SU-DHL-6 (cell line): ENCODE results near the gene DCAF15.

Source experiments
- EZH2phosphoT487 ChIP-seq: fragments of 200-600 bp; sonication (generic), shearing (Covaris generic); conservative IDR thresholded peaks from 2 replicates; pipeline ENCODE4 v1.6.1; 2018; ENCODE audit warnings: mild to moderate bottlenecking, antibody characterized with exemption, low read length, moderate library complexity, mixed read lengths
- TF ChIP-seq, protein P1 (sequence below): fragments of 200-600 bp; sonication (generic); IDR thresholded peaks from one replicate; pipeline ENCODE4 v1.5.1; 2017; ENCODE audit warnings: antibody characterized with exemption, mild to moderate bottlenecking, low read length, moderate library complexity; ENCODE audit not compliant: insufficient read depth, poor library complexity, severe bottlenecking

DNA sequence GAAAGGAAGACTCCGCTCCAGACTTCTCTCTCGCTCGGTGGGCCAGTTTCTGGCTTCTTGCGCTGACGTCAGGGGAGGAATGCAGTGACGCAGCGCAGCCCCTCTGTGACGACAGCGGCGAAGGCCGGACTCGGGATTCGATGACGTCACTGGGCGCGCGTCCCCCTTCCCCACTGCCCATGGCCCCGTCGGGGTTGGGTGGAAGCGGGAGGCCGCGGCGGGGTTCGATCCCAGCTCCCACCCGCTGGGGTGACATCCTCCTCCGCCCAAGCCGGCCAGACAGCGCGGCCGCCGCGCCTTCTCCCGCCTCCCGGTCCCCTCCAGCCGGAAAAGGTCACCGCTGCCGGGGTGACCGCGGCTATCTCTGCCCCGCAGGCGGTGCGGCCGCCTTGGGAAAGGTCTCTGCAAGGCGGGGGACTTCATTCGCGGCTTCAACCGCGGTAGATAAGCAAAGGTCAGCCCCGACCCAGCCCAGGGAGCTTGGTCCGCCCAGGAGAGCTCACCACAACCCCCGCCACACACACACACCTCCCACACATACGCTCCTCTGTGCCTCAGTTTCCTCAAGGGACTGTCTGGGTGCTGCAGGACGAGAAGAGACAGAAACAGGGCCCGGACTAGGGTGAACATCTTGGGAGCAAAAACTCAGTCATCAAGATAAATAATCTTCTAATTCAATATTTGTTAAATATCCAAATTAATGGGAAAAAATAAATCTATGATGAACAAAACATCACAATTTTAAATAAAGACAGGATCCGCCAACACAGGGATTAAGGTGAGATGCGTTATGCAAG is 54.7 kb downstream of the DCAF15 start:
- TF ChIP-seq, protein P1, sequence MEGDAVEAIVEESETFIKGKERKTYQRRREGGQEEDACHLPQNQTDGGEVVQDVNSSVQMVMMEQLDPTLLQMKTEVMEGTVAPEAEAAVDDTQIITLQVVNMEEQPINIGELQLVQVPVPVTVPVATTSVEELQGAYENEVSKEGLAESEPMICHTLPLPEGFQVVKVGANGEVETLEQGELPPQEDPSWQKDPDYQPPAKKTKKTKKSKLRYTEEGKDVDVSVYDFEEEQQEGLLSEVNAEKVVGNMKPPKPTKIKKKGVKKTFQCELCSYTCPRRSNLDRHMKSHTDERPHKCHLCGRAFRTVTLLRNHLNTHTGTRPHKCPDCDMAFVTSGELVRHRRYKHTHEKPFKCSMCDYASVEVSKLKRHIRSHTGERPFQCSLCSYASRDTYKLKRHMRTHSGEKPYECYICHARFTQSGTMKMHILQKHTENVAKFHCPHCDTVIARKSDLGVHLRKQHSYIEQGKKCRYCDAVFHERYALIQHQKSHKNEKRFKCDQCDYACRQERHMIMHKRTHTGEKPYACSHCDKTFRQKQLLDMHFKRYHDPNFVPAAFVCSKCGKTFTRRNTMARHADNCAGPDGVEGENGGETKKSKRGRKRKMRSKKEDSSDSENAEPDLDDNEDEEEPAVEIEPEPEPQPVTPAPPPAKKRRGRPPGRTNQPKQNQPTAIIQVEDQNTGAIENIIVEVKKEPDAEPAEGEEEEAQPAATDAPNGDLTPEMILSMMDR: no peak
- TF ChIP-seq EZH2phosphoT487: no peak
